ENCODE measurements around the gene RELA.

DNA sequence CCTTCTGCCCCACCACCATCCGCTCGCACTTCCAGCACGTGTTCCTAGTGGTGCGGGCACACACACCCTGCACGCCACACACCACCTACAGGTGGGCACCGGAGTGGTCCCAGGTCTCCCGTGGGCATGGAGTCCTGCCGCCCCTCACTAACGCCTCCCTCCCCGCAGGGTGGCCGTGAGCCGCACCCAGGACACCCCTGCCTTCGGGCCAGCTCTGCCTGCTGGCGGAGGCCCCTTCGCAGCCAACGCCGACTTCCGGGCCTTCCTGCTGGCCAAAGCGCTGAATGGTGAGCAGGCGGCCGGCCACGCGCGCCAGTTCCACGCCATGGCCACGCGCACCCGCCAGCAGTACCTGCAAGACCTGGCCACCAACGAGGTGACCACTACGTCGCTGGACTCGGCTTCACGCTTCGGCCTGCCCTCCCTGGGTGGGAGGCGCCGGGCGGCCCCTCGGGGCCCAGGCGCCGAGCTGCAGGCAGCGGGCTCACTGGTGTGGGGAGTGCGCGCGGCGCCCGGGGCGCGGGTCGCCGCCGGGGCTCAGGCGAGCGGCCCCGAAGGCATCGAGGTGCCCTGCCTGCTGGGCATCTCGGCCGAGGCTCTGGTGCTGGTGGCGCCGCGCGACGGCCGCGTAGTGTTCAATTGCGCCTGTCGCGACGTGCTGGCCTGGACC, 16.3 kb downstream of the RELA start:
- TF ChIP-seq, protein P1, sequence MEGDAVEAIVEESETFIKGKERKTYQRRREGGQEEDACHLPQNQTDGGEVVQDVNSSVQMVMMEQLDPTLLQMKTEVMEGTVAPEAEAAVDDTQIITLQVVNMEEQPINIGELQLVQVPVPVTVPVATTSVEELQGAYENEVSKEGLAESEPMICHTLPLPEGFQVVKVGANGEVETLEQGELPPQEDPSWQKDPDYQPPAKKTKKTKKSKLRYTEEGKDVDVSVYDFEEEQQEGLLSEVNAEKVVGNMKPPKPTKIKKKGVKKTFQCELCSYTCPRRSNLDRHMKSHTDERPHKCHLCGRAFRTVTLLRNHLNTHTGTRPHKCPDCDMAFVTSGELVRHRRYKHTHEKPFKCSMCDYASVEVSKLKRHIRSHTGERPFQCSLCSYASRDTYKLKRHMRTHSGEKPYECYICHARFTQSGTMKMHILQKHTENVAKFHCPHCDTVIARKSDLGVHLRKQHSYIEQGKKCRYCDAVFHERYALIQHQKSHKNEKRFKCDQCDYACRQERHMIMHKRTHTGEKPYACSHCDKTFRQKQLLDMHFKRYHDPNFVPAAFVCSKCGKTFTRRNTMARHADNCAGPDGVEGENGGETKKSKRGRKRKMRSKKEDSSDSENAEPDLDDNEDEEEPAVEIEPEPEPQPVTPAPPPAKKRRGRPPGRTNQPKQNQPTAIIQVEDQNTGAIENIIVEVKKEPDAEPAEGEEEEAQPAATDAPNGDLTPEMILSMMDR (conservative IDR thresholded peaks at IDR 0.05; ENCODE audit: low read depth in 2 of 2) = no peak
- TF ChIP-seq STAT1 (IDR thresholded peaks at IDR 0.05; ENCODE audit: unreplicated experiment) (no peak), EZH2 (IDR thresholded peaks at IDR 0.05; ENCODE audit: low read depth, unreplicated experiment) (no peak), JUNB (IDR thresholded peaks at IDR 0.05; ENCODE audit: unreplicated experiment) (no peak), EZH2phosphoT487 (IDR thresholded peaks at IDR 0.05; ENCODE audit: unreplicated experiment) (no peak), POLR2AphosphoS5 (IDR thresholded peaks at IDR 0.05; ENCODE audit: low read depth) (no peak), CREB1 (CRISPR knock-in tag; IDR thresholded peaks at IDR 0.05; ENCODE audit: low read depth) (no peak)
- TF ChIP-seq, protein P2, sequence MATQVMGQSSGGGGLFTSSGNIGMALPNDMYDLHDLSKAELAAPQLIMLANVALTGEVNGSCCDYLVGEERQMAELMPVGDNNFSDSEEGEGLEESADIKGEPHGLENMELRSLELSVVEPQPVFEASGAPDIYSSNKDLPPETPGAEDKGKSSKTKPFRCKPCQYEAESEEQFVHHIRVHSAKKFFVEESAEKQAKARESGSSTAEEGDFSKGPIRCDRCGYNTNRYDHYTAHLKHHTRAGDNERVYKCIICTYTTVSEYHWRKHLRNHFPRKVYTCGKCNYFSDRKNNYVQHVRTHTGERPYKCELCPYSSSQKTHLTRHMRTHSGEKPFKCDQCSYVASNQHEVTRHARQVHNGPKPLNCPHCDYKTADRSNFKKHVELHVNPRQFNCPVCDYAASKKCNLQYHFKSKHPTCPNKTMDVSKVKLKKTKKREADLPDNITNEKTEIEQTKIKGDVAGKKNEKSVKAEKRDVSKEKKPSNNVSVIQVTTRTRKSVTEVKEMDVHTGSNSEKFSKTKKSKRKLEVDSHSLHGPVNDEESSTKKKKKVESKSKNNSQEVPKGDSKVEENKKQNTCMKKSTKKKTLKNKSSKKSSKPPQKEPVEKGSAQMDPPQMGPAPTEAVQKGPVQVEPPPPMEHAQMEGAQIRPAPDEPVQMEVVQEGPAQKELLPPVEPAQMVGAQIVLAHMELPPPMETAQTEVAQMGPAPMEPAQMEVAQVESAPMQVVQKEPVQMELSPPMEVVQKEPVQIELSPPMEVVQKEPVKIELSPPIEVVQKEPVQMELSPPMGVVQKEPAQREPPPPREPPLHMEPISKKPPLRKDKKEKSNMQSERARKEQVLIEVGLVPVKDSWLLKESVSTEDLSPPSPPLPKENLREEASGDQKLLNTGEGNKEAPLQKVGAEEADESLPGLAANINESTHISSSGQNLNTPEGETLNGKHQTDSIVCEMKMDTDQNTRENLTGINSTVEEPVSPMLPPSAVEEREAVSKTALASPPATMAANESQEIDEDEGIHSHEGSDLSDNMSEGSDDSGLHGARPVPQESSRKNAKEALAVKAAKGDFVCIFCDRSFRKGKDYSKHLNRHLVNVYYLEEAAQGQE (IDR thresholded peaks at IDR 0.05; ENCODE audit: unreplicated experiment) = no peak
